ENCODE data around the gene EEA1.

DNA sequence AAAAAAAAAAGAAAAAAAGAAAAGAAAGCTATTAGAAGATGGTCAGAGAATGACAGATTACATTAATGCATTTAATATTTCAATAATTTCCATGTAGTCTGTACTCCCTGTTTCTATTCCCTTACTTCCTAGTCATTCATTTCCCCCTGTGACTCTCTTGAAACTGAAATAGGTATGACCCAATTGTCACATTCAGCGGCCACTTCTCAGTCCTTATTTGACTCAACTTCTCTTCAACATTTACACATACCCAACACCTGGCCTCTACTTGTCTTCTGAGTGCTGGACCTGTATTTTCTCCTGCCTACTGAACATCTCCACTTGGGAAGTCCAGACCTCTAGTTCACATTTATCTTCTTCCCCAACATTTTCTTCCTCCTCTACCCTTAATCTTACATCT lies 7.2 kb downstream of the EEA1 start:
- TF ChIP-seq, protein P1, sequence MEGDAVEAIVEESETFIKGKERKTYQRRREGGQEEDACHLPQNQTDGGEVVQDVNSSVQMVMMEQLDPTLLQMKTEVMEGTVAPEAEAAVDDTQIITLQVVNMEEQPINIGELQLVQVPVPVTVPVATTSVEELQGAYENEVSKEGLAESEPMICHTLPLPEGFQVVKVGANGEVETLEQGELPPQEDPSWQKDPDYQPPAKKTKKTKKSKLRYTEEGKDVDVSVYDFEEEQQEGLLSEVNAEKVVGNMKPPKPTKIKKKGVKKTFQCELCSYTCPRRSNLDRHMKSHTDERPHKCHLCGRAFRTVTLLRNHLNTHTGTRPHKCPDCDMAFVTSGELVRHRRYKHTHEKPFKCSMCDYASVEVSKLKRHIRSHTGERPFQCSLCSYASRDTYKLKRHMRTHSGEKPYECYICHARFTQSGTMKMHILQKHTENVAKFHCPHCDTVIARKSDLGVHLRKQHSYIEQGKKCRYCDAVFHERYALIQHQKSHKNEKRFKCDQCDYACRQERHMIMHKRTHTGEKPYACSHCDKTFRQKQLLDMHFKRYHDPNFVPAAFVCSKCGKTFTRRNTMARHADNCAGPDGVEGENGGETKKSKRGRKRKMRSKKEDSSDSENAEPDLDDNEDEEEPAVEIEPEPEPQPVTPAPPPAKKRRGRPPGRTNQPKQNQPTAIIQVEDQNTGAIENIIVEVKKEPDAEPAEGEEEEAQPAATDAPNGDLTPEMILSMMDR (conservative IDR thresholded peaks at IDR 0.05; ENCODE audit: low read length), result no peak
- TF ChIP-seq EZH2phosphoT487 (IDR thresholded peaks at IDR 0.05; ENCODE audit: borderline replicate concordance, low read depth, low read length), result no peak
